Ishikawa (cell line): ENCODE data around the gene SCARF2.

Experiments used
- CEBPB ChIP-seq: IDR thresholded peaks from 2 replicates; pipeline ENCODE4 v1.6.1; 2012
- EP300 ChIP-seq: IDR thresholded peaks from 2 replicates; pipeline ENCODE4 v1.6.1; 2012; ENCODE audit warnings: borderline replicate concordance
- FOXM1 ChIP-seq: IDR thresholded peaks from 2 replicates; pipeline ENCODE4 v1.6.1; 2012; ENCODE audit warnings: low read depth, borderline replicate concordance
- RAD21 ChIP-seq: IDR thresholded peaks from 2 replicates; pipeline ENCODE4 v1.6.1; 2012; ENCODE audit warnings: low read depth
- TAF1 ChIP-seq: IDR thresholded peaks from 2 replicates; pipeline ENCODE4 v1.6.1; 2012; ENCODE audit warnings: low read depth, mild to moderate bottlenecking
- YY1 ChIP-seq: IDR thresholded peaks from 2 replicates; pipeline ENCODE4 v1.6.1; 2012; ENCODE audit warnings: low read depth
- TF ChIP-seq, protein P1 (sequence below): IDR thresholded peaks from 2 replicates; pipeline ENCODE4 v1.6.1; 2012; ENCODE audit warnings: low read depth, mild to moderate bottlenecking
- TF ChIP-seq, protein P2 (sequence below): IDR thresholded peaks from 2 replicates; pipeline ENCODE4 v1.6.1; 2012

- TF ChIP-seq TAF1 (no peak), CEBPB (no peak), RAD21 (no peak), YY1 (no peak), FOXM1 (no peak), EP300 (no peak)
- TF ChIP-seq, protein P1, sequence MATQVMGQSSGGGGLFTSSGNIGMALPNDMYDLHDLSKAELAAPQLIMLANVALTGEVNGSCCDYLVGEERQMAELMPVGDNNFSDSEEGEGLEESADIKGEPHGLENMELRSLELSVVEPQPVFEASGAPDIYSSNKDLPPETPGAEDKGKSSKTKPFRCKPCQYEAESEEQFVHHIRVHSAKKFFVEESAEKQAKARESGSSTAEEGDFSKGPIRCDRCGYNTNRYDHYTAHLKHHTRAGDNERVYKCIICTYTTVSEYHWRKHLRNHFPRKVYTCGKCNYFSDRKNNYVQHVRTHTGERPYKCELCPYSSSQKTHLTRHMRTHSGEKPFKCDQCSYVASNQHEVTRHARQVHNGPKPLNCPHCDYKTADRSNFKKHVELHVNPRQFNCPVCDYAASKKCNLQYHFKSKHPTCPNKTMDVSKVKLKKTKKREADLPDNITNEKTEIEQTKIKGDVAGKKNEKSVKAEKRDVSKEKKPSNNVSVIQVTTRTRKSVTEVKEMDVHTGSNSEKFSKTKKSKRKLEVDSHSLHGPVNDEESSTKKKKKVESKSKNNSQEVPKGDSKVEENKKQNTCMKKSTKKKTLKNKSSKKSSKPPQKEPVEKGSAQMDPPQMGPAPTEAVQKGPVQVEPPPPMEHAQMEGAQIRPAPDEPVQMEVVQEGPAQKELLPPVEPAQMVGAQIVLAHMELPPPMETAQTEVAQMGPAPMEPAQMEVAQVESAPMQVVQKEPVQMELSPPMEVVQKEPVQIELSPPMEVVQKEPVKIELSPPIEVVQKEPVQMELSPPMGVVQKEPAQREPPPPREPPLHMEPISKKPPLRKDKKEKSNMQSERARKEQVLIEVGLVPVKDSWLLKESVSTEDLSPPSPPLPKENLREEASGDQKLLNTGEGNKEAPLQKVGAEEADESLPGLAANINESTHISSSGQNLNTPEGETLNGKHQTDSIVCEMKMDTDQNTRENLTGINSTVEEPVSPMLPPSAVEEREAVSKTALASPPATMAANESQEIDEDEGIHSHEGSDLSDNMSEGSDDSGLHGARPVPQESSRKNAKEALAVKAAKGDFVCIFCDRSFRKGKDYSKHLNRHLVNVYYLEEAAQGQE, result no peak
- TF ChIP-seq, protein P2, sequence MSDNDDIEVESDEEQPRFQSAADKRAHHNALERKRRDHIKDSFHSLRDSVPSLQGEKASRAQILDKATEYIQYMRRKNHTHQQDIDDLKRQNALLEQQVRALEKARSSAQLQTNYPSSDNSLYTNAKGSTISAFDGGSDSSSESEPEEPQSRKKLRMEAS, result no peak
Measured at GRCh38 chr22:20389288-20389687, 48.3 kb downstream of the SCARF2 start.
